A549 (cell line): ENCODE data around the gene UBA3. TPM values are rescaled to one million over a fixed set of nuclear protein-coding genes. Genes with fewer than 3 reads are reported as not detected.
A peak's percentile ranks its signal among the peaks of the same experiment; 100 is the strongest.

Experiments used
- ATAC-seq, 2 experiments: fragments of 200-7000 bp in 1 of 2; fragments of >200 bp in 1 of 2; cut with Nextera tagmentation in 1 of 2; cut with Tn5 transposase in 1 of 2; 3 replicates each; pipeline versions ENCODE4 v1.8.0 to v1.9.1; 2018 to 2020; ENCODE audit warnings: mild to moderate bottlenecking in 1 of 2, moderate library complexity in 1 of 2
- CTCF ChIA-PET: fragments of 300-600 bp; sonication (Branson Sonifier 250); formaldehyde crosslinking; extraction: SDS; loops from one replicate; lab custom pipeline; 2021; ENCODE audit warnings: antibody characterized with exemption, inconsistent platforms; lab: Yijun Ruan, JAX
- POLR2A ChIA-PET: fragments of 350-600 bp; formaldehyde crosslinking; extraction: SDS; loops from one replicate; lab custom pipeline; 2021; ENCODE audit warnings: antibody characterized with exemption, inconsistent platforms; lab: Yijun Ruan, JAX
- DNase-seq, 2 experiments: peaks; one replicate each; pipeline versions ENCODE4 v3.0.0 to v3.0.0-alpha.2; 2011 to 2016; ENCODE audit warnings: low read depth in 1 of 2, low spot score in 1 of 2
- FAIRE-seq: peaks from 2 replicates; lab custom pipeline; 2011; peaks lifted over from hg19 to GRCh38; lab: Jason Lieb, UNC
- H3K27ac ChIP-seq, 2 experiments: fragments of >200 bp; sonication (Bioruptor Twin); formaldehyde crosslinking; 3 replicates each; pipeline ENCODE4 v1.5.1; 2016 to 2017
- H3K4me1 ChIP-seq: fragments of >200 bp; sonication (Bioruptor Twin); formaldehyde crosslinking; 3 replicates; pipeline ENCODE4 v1.6.1; 2016
- H3K4me2 ChIP-seq: fragments of >200 bp; sonication (Bioruptor Twin); formaldehyde crosslinking; 3 replicates; pipeline ENCODE4 v1.6.1; 2016
- H3K4me3 ChIP-seq: fragments of >200 bp; sonication (Bioruptor Twin); formaldehyde crosslinking; 3 replicates; pipeline ENCODE4 v1.5.1; 2016
- H3K9me3 ChIP-seq: fragments of >200 bp; sonication (Bioruptor Twin); formaldehyde crosslinking; 3 replicates; pipeline ENCODE4 v1.6.1; 2016
- CEBPB ChIP-seq, 2 experiments: fragments of >200 bp in 1 of 2; sonication (Bioruptor Twin) in 1 of 2; formaldehyde crosslinking in 1 of 2; IDR thresholded peaks; 2 replicates each; pipeline ENCODE4 v1.6.1; 2012 to 2016
- CHD4 ChIP-seq: fragments of 200-600 bp; sonication (generic); IDR thresholded peaks from 2 replicates; pipeline ENCODE4 v1.6.1; 2016; ENCODE audit warnings: antibody characterized with exemption, mild to moderate bottlenecking, borderline replicate concordance
- GATA3 ChIP-seq: IDR thresholded peaks from 2 replicates; pipeline ENCODE4 v1.6.1; 2012; ENCODE audit warnings: borderline replicate concordance
- HEYL ChIP-seq: fragments of 250-450 bp; sonication (Bioruptor Pico); IDR thresholded peaks from 2 replicates; pipeline ENCODE4 v1.8.0; 2021; ENCODE audit warnings: mild to moderate bottlenecking, moderate library complexity
- HMGXB4 ChIP-seq: fragments of 250-450 bp; sonication (Bioruptor Pico); IDR thresholded peaks from 2 replicates; pipeline ENCODE4 v1.5.0; 2021; ENCODE audit warnings: mild to moderate bottlenecking, moderate library complexity, borderline replicate concordance
- HOXA7 ChIP-seq: fragments of 250-450 bp; sonication (Bioruptor Pico); IDR thresholded peaks from 2 replicates; pipeline ENCODE4 v1.5.0; 2020; ENCODE audit warnings: mild to moderate bottlenecking, moderate library complexity
- JUN ChIP-seq, 2 experiments: fragments of >200 bp; sonication (Bioruptor Twin); formaldehyde crosslinking; IDR thresholded peaks; 2 replicates in 1 of 2; 3 replicates in 1 of 2; pipeline ENCODE4 v1.6.1; 2016 to 2017
- JUNB ChIP-seq: fragments of >200 bp; sonication (Bioruptor Twin); formaldehyde crosslinking; IDR thresholded peaks from 2 replicates; pipeline ENCODE4 v1.6.1; 2016
- MAZ ChIP-seq: fragments of 150-350 bp; IDR thresholded peaks from 2 replicates; pipeline ENCODE4 v1.6.1; 2014; ENCODE audit warnings: antibody characterized with exemption, low read depth, low read length, borderline replicate concordance
- MYC ChIP-seq: IDR thresholded peaks from 2 replicates; pipeline ENCODE4 v1.6.1; 2012; ENCODE audit warnings: mild to moderate bottlenecking, inconsistent platforms, low read length, improper control_type of control experiment, borderline replicate concordance
- RAD21 ChIP-seq, 2 experiments: fragments of >200 bp in 1 of 2; sonication (Bioruptor Twin) in 1 of 2; formaldehyde crosslinking in 1 of 2; IDR thresholded peaks in 1 of 2; conservative IDR thresholded peaks in 1 of 2; 2 replicates in 1 of 2; 3 replicates in 1 of 2; pipeline ENCODE4 v1.6.1; 2012 to 2018; ENCODE audit warnings: inconsistent platforms in 1 of 2
- REST ChIP-seq: fragments of 200-600 bp; sonication (generic); IDR thresholded peaks from 2 replicates; pipeline ENCODE4 v1.6.1; 2016; ENCODE audit warnings: antibody characterized with exemption, mild to moderate bottlenecking, moderate library complexity
- SREBF2 ChIP-seq: fragments of 450-650 bp; IDR thresholded peaks from 2 replicates; pipeline ENCODE4 v1.6.1; 2014; ENCODE audit warnings: mild to moderate bottlenecking, moderate library complexity
- ZSCAN20 ChIP-seq: fragments of 250-450 bp; sonication (Bioruptor Pico); IDR thresholded peaks from 2 replicates; pipeline ENCODE4 v1.8.0; 2022; ENCODE audit warnings: mild to moderate bottlenecking, moderate library complexity
- WGBS: methylation state at CpG from one replicate; pipeline ENCODE4 v1.1.6; 2017; ENCODE audit errors: missing lambda C conversion rate; 5-methylcytosine and 5-hydroxymethylcytosine counted together
- polyA plus RNA-seq, 4 experiments: library from polyadenylated mRNA; depleted of rRNA in 3 of 4; stranded (reverse); fragments of >200 nt; fragmentation: RNase III in 1 of 4; extraction: RNeasy Plus Mini Kit Qiagen cat#74134 plus additional on column Dnase treatment in 1 of 4; gene quantifications; 2 replicates in 3 of 4; 3 replicates in 1 of 4; pipeline ENCODE4 v1.2.3, GENCODE V29; 2011 to 2017
- TF ChIP-seq, protein P1 (sequence below): fragments of 450-650 bp; IDR thresholded peaks from 2 replicates; pipeline ENCODE4 v1.6.1; 2014; ENCODE audit warnings: antibody characterized with exemption
- TF ChIP-seq, protein P2 (sequence below): IDR thresholded peaks from 2 replicates; pipeline ENCODE4 v1.6.1; 2012; ENCODE audit warnings: low read depth, borderline replicate concordance
- TF ChIP-seq, protein P3 (sequence below): IDR thresholded peaks from 2 replicates; pipeline ENCODE4 v1.6.1; 2012
- TF ChIP-seq, protein P4 (sequence below): fragments of 250-450 bp; sonication (Bioruptor Pico); IDR thresholded peaks from 2 replicates; pipeline ENCODE4 v1.5.0; 2020; ENCODE audit warnings: low read depth, mild to moderate bottlenecking, moderate library complexity
- TF ChIP-seq, protein P5 (sequence below): fragments of 150-350 bp; IDR thresholded peaks from 2 replicates; pipeline ENCODE4 v1.6.1; 2014; ENCODE audit warnings: low read depth, mild to moderate bottlenecking, low read length

The UBA3 gene
- polyA plus RNA-seq, 2 of the 4 experiments (the other 2 are of a cell fraction), result 50.0 to 62.7 TPM

DNA sequence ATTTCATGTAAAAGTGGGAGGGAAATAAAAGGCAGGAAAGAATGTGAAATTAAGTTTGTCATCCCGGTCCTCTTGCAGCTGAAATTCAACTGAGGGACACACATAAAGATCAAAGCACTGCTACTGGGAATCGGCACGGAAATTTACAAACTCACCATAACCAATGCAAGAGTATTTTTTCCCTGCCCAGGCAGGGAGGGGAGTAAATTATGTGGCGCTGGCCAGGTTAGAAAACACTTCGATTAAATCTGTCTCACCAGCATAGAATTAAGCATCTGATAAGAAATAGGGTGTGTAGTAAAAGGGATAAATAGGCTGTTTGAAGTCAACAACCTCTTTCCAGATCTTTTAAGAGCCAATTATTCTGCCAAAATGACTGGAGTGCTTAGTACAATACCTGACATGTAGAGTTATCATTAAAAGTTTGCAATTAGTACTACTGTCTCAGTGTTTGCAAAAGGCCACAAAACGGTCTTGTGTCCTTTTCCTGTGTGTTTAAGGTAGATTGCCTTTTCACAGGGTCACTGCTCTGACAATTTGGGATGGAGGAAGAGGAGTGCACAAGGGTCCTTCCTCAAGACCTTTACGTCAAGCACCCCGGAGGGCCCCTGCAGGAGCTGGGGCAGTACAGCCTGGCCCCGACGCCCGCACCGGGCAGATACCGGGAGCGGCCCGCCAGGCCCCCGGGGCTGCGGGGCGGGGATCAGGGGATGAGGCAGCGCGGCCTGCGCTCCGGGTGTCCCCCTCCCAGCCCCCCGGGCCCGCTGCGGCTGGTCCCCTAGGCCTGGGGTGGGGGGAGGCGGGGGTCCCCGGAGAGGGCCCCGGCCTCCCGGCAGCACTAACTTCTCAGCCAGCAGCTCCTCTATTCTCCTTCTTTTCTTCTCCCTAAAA, 651 bp downstream of the UBA3 start:
- POLR2A ChIA-PET, result interaction anchor here (0.6 kb wide), 1 partner anchor 27 kb away, joined by 3 read pairs; the partner anchor contains the start of gene TMF1
- DNase-seq (no peak), ATAC-seq (peak; percentile 54 to 55; a peak in 4 of 6 replicates), FAIRE-seq (no peak)
- peak overlapping the region; percentile 82 for H3K4me3 ChIP-seq
- CTCF ChIA-PET, result no interaction called here
- H3K27ac ChIP-seq, result peak overlapping the region; percentile 91 to 99
- peak overlapping the region; percentile 89 for H3K4me2 ChIP-seq
- no peaks in the 10 kb centered on the region for H3K9me3 ChIP-seq
- no peak for TF ChIP-seq REST
- no peak for TF ChIP-seq CEBPB (IDR thresholded peaks at IDR 0.05)
- TF ChIP-seq SREBF2, result no peak
- TF ChIP-seq GATA3, result no peak
- TF ChIP-seq, protein P1, sequence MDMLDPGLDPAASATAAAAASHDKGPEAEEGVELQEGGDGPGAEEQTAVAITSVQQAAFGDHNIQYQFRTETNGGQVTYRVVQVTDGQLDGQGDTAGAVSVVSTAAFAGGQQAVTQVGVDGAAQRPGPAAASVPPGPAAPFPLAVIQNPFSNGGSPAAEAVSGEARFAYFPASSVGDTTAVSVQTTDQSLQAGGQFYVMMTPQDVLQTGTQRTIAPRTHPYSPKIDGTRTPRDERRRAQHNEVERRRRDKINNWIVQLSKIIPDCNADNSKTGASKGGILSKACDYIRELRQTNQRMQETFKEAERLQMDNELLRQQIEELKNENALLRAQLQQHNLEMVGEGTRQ, result no peak
- TF ChIP-seq, protein P2, sequence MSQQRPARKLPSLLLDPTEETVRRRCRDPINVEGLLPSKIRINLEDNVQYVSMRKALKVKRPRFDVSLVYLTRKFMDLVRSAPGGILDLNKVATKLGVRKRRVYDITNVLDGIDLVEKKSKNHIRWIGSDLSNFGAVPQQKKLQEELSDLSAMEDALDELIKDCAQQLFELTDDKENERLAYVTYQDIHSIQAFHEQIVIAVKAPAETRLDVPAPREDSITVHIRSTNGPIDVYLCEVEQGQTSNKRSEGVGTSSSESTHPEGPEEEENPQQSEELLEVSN, result no peak
- TF ChIP-seq RAD21 (conservative IDR thresholded peaks at IDR 0.05 in 1 of 2, IDR thresholded peaks at IDR 0.05 in 1 of 2), result no peak
- TF ChIP-seq MYC, result no peak
- TF ChIP-seq, protein P3, sequence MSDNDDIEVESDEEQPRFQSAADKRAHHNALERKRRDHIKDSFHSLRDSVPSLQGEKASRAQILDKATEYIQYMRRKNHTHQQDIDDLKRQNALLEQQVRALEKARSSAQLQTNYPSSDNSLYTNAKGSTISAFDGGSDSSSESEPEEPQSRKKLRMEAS, result no peak
- TF ChIP-seq ZSCAN20 (CRISPR knock-in tag), result no peak
- no peak for TF ChIP-seq HOXA7
- no peak for TF ChIP-seq JUN (IDR thresholded peaks at IDR 0.05)
- no peak for TF ChIP-seq MAZ
- TF ChIP-seq, all 56 proteins: peak for 0
- 5% methylated on average over 8 of the region's 29 CpGs for WGBS
- peaks cover 53% of the 10 kb centered on the region for H3K4me1 ChIP-seq

DNA sequence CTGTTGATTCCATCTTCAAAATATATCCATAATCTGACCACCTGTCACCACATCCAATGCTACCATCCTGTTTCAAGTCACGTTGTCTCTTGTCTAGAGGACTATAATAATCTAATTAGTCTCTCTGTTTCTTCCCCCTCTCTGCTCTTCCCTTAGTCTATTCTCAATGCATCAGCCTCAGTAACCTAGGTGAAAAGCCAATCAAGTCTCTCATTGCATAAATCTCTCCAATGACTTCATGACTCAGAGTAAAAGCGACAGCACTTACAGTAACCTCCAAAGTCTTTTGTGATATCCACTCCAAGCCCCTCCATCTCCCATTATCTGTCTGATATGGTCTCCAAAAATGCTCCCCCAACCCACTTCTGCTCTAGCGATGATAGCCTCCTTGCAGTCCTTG, 7.2 kb downstream of the UBA3 start:
- 90% methylated on average over 3 of the region's 3 CpGs for WGBS
- Histone ChIP-seq H3K4me1 (peaks cover 3% of the 10 kb centered on the region; the same call in 2 of the 3 replicates), H3K9me3 (no peaks in the 10 kb centered on the region), H3K4me2 (no peak overlapping the region), H3K27ac (no peak overlapping the region), H3K4me3 (no peak overlapping the region)
- CTCF ChIA-PET, result no interaction called here
- DNase-seq, result no peak
- POLR2A ChIA-PET, result no interaction called here
- no peak for ATAC-seq
- FAIRE-seq, result no peak
- TF ChIP-seq HMGXB4 (CRISPR knock-in tag) (no peak), REST (no peak), CHD4 (no peak), ZSCAN20 (CRISPR knock-in tag) (no peak), HEYL (CRISPR knock-in tag) (no peak), JUNB (no peak)
- TF ChIP-seq, protein P4, sequence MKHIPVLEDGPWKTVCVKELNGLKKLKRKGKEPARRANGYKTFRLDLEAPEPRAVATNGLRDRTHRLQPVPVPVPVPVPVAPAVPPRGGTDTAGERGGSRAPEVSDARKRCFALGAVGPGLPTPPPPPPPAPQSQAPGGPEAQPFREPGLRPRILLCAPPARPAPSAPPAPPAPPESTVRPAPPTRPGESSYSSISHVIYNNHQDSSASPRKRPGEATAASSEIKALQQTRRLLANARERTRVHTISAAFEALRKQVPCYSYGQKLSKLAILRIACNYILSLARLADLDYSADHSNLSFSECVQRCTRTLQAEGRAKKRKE (CRISPR knock-in tag), result no peak
- TF ChIP-seq, protein P5, sequence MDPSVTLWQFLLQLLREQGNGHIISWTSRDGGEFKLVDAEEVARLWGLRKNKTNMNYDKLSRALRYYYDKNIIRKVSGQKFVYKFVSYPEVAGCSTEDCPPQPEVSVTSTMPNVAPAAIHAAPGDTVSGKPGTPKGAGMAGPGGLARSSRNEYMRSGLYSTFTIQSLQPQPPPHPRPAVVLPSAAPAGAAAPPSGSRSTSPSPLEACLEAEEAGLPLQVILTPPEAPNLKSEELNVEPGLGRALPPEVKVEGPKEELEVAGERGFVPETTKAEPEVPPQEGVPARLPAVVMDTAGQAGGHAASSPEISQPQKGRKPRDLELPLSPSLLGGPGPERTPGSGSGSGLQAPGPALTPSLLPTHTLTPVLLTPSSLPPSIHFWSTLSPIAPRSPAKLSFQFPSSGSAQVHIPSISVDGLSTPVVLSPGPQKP, result no peak
- TF ChIP-seq, protein P1, result no peak
